Measurements from ENCODE around the gene NTSR1.

GRCh38 chr20:62660240-62660615 is 48.4 kb upstream of the NTSR1 start:
- no peak for TF ChIP-seq FOXO4 (CRISPR knock-in tag; conservative IDR thresholded peaks at IDR 0.05)
- TF ChIP-seq RAD21 (CRISPR knock-in tag; IDR thresholded peaks at IDR 0.05), result no peak
- TF ChIP-seq ATM (IDR thresholded peaks at IDR 0.05; ENCODE audit: borderline replicate concordance), result no peak
- TF ChIP-seq CBX2 (IDR thresholded peaks at IDR 0.05; ENCODE audit: low read depth, low read length), result no peak
- TF ChIP-seq CBX2 (CRISPR knock-in tag; IDR thresholded peaks at IDR 0.05; ENCODE audit: low read depth), result no peak
- no peak for TF ChIP-seq POLR2A (IDR thresholded peaks at IDR 0.05; ENCODE audit: insufficient read depth in 1 of 2, low read depth in 2 of 2, low read length in 2 of 2)
- no peak for TF ChIP-seq MAF1 (CRISPR knock-in tag; IDR thresholded peaks at IDR 0.05; ENCODE audit: borderline replicate concordance)
- no peak for TF ChIP-seq EZH2 (conservative IDR thresholded peaks at IDR 0.05; ENCODE audit: low read depth, low read length)
- no peak for TF ChIP-seq THRA (CRISPR knock-in tag; IDR thresholded peaks at IDR 0.05; ENCODE audit: borderline replicate concordance)
- no peak for TF ChIP-seq ZNF10 (CRISPR knock-in tag; IDR thresholded peaks at IDR 0.05; ENCODE audit: borderline replicate concordance, low read depth)
- no peak for TF ChIP-seq ZBTB40 (IDR thresholded peaks at IDR 0.05)
- no peak for TF ChIP-seq ZBTB40 (CRISPR knock-in tag; IDR thresholded peaks at IDR 0.05)
- TF ChIP-seq ATF3 (CRISPR knock-in tag; IDR thresholded peaks at IDR 0.05), result no peak
- TF ChIP-seq ZNF709 (CRISPR knock-in tag; IDR thresholded peaks at IDR 0.05), result no peak
